ENCODE results near the gene ZC3H13.

DNA sequence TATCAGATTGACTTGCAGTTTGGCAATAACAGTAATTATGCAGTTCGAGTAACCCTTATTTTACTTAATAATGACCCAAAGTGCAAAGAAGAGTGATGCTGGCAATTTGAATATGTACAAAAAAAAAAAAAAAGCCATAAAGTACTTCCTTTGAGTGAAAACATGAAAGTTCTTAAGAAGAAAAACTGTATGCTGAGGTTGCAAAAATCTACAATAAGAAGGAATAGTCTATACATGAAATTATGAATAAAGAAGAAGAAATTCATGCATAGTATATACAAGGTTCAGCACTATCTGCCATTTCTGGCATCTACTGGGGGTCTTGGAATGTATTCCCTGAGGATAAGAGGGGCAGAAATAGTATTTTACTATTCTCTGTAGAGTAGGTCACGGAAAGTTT lies 55.9 kb downstream of the ZC3H13 start:
- TF ChIP-seq EP300 (IDR thresholded peaks at IDR 0.05) (no peak), CTCF (IDR thresholded peaks at IDR 0.05) (no peak), POLR2AphosphoS5 (IDR thresholded peaks at IDR 0.05) (no peak)
